GM21423 (cell line): Measurements from ENCODE around the gene HRH2.
"Not testable (repeated sequence)": the region's sequence is repeated elsewhere in the genome, so short reads cannot be mapped to it uniquely, and the experiment has no call there.

ENCODE experiments used
- ATAC-seq: cut with Tn5 transposase; IDR thresholded peaks from one replicate; pipeline ENCODE4 v1.9.1; 2021; ENCODE audit warnings: mild to moderate bottlenecking, moderate library complexity; ENCODE audit not compliant: unreplicated experiment

The HRH2 gene

GRCh38 chr5:175711472-175712312 lies 53.8 kb downstream of the HRH2 start:
- no peak for ATAC-seq

- no peak for ATAC-seq
Measured at GRCh38 chr5:175712313-175712680, 54.4 kb downstream of the HRH2 start.

DNA sequence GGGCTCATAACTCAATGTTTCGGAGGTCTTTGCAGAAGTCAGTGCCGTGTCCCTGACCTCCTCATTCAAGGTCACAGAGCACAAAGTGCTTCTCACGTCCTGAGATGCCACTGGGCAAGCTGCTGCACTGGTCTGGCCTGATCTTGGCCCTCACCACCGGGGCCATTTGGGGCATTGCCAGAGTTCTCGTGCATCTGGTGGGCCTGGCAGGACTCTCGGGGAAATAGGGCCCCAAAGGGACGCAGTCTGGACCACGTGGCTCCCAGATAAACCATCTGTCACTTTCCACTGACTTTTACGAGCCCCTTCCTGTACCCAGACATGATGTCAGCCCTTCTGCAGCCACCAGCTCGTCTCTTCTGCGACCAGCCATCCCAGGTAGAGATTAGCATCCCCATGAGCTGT lies 54.8 kb downstream of the HRH2 start:
- ATAC-seq = no peak

GRCh38 chr5:175713930-175714329 lies 56.1 kb downstream of the HRH2 start:
- ATAC-seq = no peak

GRCh38 chr5:175714479-175715085 lies 56.7 kb downstream of the HRH2 start:
- ATAC-seq = no peak

DNA sequence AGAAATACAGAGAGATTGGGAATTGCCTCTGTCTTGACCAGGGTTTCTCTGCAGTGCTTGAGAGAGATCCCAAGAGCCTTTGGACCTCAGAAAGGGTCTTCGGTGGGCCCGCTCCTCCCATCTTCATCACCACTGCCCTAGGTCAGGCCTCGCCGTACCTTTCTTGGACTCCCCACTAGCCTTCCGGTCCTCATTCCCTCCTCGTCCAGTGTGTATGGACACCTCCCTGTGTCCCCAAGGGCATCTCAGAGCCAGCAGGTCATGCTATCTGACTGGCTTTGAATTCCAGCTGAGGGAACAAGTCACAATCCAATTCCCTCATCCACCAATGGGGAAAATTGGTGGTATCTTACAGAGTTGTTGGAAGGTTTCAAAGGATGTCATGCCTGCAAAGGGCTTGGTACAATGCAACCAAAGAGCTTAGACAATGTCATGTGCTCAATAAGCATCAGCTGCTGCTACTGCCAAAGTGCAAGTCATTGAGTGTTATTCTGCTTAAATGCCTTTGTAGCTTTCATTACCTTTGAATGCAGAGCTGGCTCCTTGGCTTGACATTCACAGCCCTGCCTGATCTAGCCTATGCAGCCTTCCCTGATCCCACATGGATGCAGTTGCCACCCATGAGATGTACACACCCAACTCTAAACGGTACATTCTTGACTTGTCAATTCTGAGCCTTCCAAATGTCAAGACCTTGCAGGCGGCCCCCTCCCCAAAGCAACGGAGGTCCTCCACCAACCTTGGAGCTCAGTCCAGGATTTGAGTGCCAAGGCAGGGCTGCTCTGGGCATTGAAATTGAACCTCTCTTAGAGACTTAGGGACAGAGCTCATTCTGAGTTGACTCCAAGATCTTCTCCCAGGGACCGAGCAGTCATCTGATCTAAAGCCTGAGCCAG lies 58.0 kb downstream of the HRH2 start:
- ATAC-seq = no peak

- ATAC-seq = no peak
Measured at GRCh38 chr5:175717837-175718236, 60.0 kb downstream of the HRH2 start.

- no peak for ATAC-seq
Measured at GRCh38 chr5:175718401-175719108, 60.7 kb downstream of the HRH2 start.

DNA sequence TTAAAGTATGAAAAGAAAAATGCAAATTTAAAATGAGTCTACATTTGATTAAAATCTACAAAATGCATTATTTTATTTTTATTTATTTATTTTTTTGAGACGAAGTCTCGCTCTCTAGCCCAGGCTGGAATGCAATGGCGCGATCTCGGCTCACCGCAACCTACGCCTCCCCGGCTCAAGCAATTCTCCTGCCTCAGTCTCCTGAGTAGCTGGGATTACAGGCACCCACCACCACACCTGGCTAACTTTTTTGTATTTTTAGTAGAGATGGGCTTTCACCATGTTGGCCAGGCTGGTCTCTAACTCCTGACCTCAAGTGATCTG lies 61.2 kb downstream of the HRH2 start:
- not testable (repeated sequence) for ATAC-seq

DNA sequence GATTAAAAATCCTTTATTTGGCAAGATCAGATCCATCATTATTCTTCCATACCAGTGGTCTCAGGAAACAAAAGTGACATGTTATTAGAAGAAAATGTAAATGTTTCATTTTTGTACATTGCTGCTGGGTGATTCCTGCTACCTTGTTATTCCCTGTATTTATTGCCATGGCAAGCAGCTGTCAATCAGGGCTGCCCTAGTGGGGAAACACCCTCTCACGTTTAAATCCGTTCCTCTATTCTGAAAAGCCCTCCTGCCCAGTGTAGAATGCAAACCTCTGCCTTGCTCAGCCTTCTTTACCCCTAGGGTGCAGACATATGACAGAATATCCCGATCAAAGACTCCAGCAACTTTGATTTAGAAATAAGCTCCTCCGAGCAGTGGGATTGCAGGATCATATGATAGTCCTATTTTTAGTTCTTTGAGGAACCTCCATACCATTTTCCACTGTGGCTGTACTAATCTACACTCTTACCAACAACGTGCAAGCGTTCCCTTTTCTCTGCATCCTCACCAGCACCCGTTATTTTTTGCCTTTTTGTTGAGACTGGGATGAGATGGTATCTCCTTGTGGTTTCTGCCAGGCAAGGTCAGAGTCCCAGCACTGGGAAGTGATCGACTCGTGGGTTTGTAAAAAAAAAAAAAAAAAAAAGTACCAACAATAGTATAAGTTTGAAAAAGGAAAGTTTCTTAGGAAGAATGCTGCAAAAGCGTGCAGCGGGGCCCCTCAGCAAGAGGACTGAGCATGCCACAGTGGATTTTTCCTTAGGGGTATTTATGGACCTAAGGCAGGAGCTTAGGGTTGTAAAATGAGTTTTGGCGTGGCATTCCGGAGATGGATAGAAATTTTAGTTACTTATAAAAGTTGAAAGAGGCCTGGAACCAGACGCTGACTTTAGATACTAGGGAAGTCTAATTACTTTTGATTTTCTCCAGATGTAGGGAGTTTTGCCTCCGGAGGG lies 66.7 kb downstream of the HRH2 start:
- no peak for ATAC-seq

DNA sequence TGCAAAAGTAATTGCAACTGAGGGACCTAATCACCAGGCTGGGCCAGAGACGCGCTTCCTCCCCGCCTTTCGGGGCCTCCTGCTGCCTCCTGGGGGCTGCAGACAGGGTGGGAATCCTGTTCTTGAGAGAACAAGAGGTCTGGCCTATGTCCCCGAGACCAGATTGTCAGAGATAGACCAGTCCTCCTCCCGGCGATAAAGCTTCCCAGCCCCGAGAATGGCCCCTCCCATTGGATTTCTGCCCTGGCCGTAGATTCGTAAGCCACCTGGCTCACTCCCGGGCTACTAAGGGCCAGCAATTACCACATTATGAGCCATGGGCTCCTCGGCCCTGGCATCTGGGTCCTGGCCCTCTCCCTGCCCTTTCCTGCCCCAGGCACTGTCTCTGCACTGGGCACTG lies 70.4 kb downstream of the HRH2 start:
- no peak for ATAC-seq

GRCh38 chr5:175728885-175729828 lies 71.3 kb downstream of the HRH2 start:
- no peak for ATAC-seq

DNA sequence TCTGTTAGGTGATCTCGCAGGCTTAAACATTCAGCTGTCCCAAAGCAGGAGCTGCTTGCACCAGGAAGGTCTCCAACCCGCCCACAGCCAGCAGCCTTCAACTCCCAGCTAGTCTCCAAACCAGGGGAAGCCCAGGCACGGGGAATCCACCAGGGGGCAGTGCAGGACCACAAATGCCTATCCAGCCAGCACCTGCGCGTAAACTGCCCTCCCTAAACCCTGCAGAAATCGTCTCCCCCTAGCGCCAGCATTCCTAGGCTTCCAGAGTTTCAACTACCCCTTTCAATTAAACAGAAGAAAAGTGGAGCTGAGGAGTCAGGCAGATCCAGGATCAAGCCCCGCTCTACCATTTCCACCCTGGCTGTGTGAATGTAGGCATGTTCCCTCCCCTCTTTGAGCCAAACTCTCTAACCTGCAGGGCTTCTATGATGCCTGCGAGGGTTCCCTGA lies 72.0 kb downstream of the HRH2 start:
- peak; percentile 83 for ATAC-seq

- no peak for ATAC-seq
Measured at GRCh38 chr5:175731172-175731571, 73.3 kb downstream of the HRH2 start.

GRCh38 chr5:175731756-175732465 lies 74.0 kb downstream of the HRH2 start:
- ATAC-seq = no peak

DNA sequence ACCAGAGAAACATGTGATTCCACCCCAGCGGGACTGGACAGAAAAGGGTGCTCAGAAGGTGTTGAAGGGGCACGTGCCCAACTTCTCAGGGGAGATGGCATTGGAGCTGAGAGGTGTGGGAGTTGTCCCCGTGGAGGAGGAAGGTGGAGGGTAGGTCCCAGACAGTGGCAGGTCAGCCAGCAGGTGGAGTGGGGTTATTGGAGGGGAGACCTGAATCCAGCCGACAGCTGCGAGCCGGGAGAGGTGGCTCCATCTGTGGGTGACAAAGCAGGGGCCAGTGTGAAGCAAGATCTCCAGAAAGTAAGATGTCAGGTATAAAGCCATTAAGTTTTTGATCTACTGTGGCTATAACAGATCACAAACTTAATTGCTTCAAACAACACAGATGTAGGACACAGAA lies 75.1 kb downstream of the HRH2 start:
- no peak for ATAC-seq

- no peak for ATAC-seq
Measured at GRCh38 chr5:175734016-175734415, 76.1 kb downstream of the HRH2 start.

- ATAC-seq = no peak
Measured at GRCh38 chr5:175734501-175734900, 76.6 kb downstream of the HRH2 start.
